ENCODE measurements around the gene TRMT13. TPM values are rescaled to one million over a fixed set of nuclear protein-coding genes. Genes with fewer than 3 reads are reported as not detected.

TRMT13 gene
- total RNA-seq, 4 donors from 2014 or later, result 5.5 to 22.6 (median 10.6) TPM

- Histone ChIP-seq H3K36me3 (peaks cover 0 to 9% of the 10 kb centered on the region in 2 donors), H3K9me3 (no peaks in the 10 kb centered on the region), H3K4me1 (no peaks in the 10 kb centered on the region), H3K27me3 (no peaks in the 10 kb centered on the region), H3K27ac (no peak overlapping the region), H3K4me3 (no peak overlapping the region)
- ATAC-seq (no peak), DNase-seq (no peak)
- in situ Hi-C loops (cut with MboI; ENCODE audit: low sequenced_read_pairs in 4 of 4), result no loop called here
- TF ChIP-seq POLR2A (IDR thresholded peaks at IDR 0.05) (no peak), CTCF (IDR thresholded peaks at IDR 0.05 in 4 of 5, conservative IDR thresholded peaks at IDR 0.05 in 1 of 5) (no peak)
- intact Hi-C loops (cut with DNase I; ENCODE audit: low total_unique reads), result no loop called here
Observed at GRCh38 chr1:100122177-100122576, 10.8 kb upstream of the TRMT13 start.

GRCh38 chr1:100127226-100127625, 5.7 kb upstream of the TRMT13 start:
- no peak for DNase-seq
- no peak for ATAC-seq
- Histone ChIP-seq H3K36me3 (no peaks in the 10 kb centered on the region), H3K4me3 (no peak overlapping the region), H3K4me1 (peaks cover 6 to 7% of the 10 kb centered on the region in 2 donors), H3K9me3 (no peaks in the 10 kb centered on the region), H3K27ac (no peak overlapping the region), H3K27me3 (no peaks in the 10 kb centered on the region)
- intact Hi-C loops (cut with DNase I; ENCODE audit: low total_unique reads) (no loop called here), in situ Hi-C loops (cut with MboI; ENCODE audit: low sequenced_read_pairs in 4 of 4) (no loop called here)
- no peak for TF ChIP-seq CTCF (IDR thresholded peaks at IDR 0.05 in 4 of 5, conservative IDR thresholded peaks at IDR 0.05 in 1 of 5)
- no peak for TF ChIP-seq POLR2A (IDR thresholded peaks at IDR 0.05)

GRCh38 chr1:100130552-100131077, 2.3 kb upstream of the TRMT13 start:
- peaks cover 20 to 28% of the 10 kb centered on the region in 2 donors for H3K4me1 ChIP-seq
- no peak overlapping the region for H3K27ac ChIP-seq
- in situ Hi-C loops (cut with MboI; ENCODE audit: low sequenced_read_pairs in 4 of 4), result loop anchor here in 1 of 4 donors (10.0 kb wide), 2 partner anchors 124 to 764 kb away; partner anchors contain the start of genes EXTL2 and SLC30A7
- intact Hi-C loops (cut with DNase I; ENCODE audit: low total_unique reads), result loop anchor here (5.0 kb wide), 1 partner anchor 117 kb away; the partner anchor contains the start of gene DBT
- H3K36me3 ChIP-seq, result no peaks in the 10 kb centered on the region
- H3K27me3 ChIP-seq, result no peaks in the 10 kb centered on the region
- H3K4me3 ChIP-seq, result no peak overlapping the region
- DNase-seq (no peak), ATAC-seq (no peak)
- no peak for TF ChIP-seq POLR2A (IDR thresholded peaks at IDR 0.05)
- H3K9me3 ChIP-seq, result no peaks in the 10 kb centered on the region

- no peaks in the 10 kb centered on the region for H3K9me3 ChIP-seq
- H3K4me1 ChIP-seq, result peaks cover 20 to 28% of the 10 kb centered on the region in 2 donors
- DNase-seq, result no peak
- H3K4me3 ChIP-seq, result peak overlapping the region in 3 of 4 donors; percentile 80 to 90 (median 85)
- in situ Hi-C loops (cut with MboI; ENCODE audit: low sequenced_read_pairs in 4 of 4), result loop anchor here in 1 of 4 donors (10.0 kb wide), 2 partner anchors 123 to 763 kb away; partner anchors contain the start of genes EXTL2 and SLC30A7
- H3K36me3 ChIP-seq, result no peaks in the 10 kb centered on the region
- no peak for ATAC-seq
- TF ChIP-seq POLR2A (IDR thresholded peaks at IDR 0.05) (no peak), CTCF (IDR thresholded peaks at IDR 0.05 in 4 of 5, conservative IDR thresholded peaks at IDR 0.05 in 1 of 5) (no peak)
- intact Hi-C loops (cut with DNase I; ENCODE audit: low total_unique reads), result loop anchor here (1.0 to 5.0 kb wide), 4 partner anchors 93 to 763 kb away; partner anchors contain the start of genes DBT, EXTL2 and SLC35A3
- H3K27ac ChIP-seq, result no peak overlapping the region
- no peaks in the 10 kb centered on the region for H3K27me3 ChIP-seq
Observed at GRCh38 chr1:100131623-100132022, 1.3 kb upstream of the TRMT13 start.

GRCh38 chr1:100134872-100135271, 1.9 kb downstream of the TRMT13 start:
- DNase-seq, result no peak
- H3K4me1 ChIP-seq, result peaks cover 20 to 28% of the 10 kb centered on the region in 2 donors
- no peak overlapping the region for H3K27ac ChIP-seq
- no peak overlapping the region for H3K4me3 ChIP-seq
- peaks cover 0 to 32% of the 10 kb centered on the region in 2 donors for H3K36me3 ChIP-seq
- TF ChIP-seq CTCF (IDR thresholded peaks at IDR 0.05 in 4 of 5, conservative IDR thresholded peaks at IDR 0.05 in 1 of 5) (no peak), POLR2A (IDR thresholded peaks at IDR 0.05) (no peak)
- no peak for ATAC-seq
- no peaks in the 10 kb centered on the region for H3K27me3 ChIP-seq
- intact Hi-C loops (cut with DNase I; ENCODE audit: low total_unique reads), result loop anchor here (5.0 kb wide), 1 partner anchor 112 kb away; the partner anchor contains the start of gene DBT
- in situ Hi-C loops (cut with MboI; ENCODE audit: low sequenced_read_pairs in 4 of 4), result loop anchor here in 1 of 4 donors (10.0 kb wide), 2 partner anchors 120 to 760 kb away; partner anchors contain the start of genes EXTL2 and SLC30A7
- H3K9me3 ChIP-seq, result no peaks in the 10 kb centered on the region

Data from gastrocnemius medialis (tissue), 4 donors.